Tibial artery (tissue), 4 donors: ENCODE data around the gene TXNRD1.

Experiments
- DNase-seq, 2 donors: peaks; one replicate each; pipeline ENCODE4 v3.0.0-alpha.2; 2019
- H3K27ac ChIP-seq, 2 donors: fragments of 200-600 bp; sonication (generic) in 1 of 2; 1 replicate in 1 of 2; 2 replicates in 1 of 2; pipeline ENCODE4 v1.5.1; 2018 to 2019; ENCODE audit warnings: mild to moderate bottlenecking in 1 of 2
- H3K27me3 ChIP-seq, 2 donors: fragments of 200-600 bp; sonication (generic) in 1 of 2; one replicate each; pipeline versions ENCODE4 v1.5.1 to v1.6.0; 2016 to 2019
- H3K36me3 ChIP-seq, 3 donors: fragments of 200-600 bp; sonication (generic) in 2 of 3; one replicate each; pipeline ENCODE4 v1.5.1; 2016 to 2019; ENCODE audit warnings: mild to moderate bottlenecking in 2 of 3
- H3K4me1 ChIP-seq, 4 donors: fragments of 200-600 bp; sonication (generic) in 2 of 4; 1 replicate in 3 of 4; 2 replicates in 1 of 4; pipeline ENCODE4 v1.5.1; 2016 to 2019
- H3K4me3 ChIP-seq, 2 donors: fragments of 200-600 bp; sonication (generic) in 1 of 2; 1 replicate in 1 of 2; 2 replicates in 1 of 2; pipeline ENCODE4 v1.5.1; 2018 to 2019; ENCODE audit warnings: mild to moderate bottlenecking in 2 of 2
- H3K9me3 ChIP-seq, 3 donors: fragments of 200-600 bp; sonication (generic) in 1 of 3; one replicate each; pipeline ENCODE4 v1.5.1; 2016 to 2019
- CTCF ChIP-seq, 2 experiments: fragments of 200-600 bp in 1 of 2; fragments of 450-650 bp in 1 of 2; IDR thresholded peaks; one replicate each; pipeline ENCODE4 v1.5.1; 2017 to 2019; ENCODE audit warnings: antibody characterized with exemption in 2 of 2, mild to moderate bottlenecking in 1 of 2, moderate library complexity in 1 of 2
- intact Hi-C: fragments of 100-400 bp; cut with DNase I; formaldehyde crosslinking; loops from one replicate; pipeline ENCODE4 v1.15.0; 2023; ENCODE audit warnings: low total_unique reads

TXNRD1 gene

GRCh38 chr12:104232609-104233280 lies 17.2 kb downstream of the TXNRD1 start:
- DNase-seq, result no peak
- peaks cover 0 to 38% (median 30%) of the 10 kb centered on the region in 3 donors for H3K9me3 ChIP-seq
- no peaks in the 10 kb centered on the region for H3K27me3 ChIP-seq
- no peak overlapping the region for H3K4me3 ChIP-seq
- H3K36me3 ChIP-seq, result peaks cover 0 to 4% (median 0%) of the 10 kb centered on the region in 3 donors
- no peak for TF ChIP-seq CTCF (IDR thresholded peaks at IDR 0.05)
- no peaks in the 10 kb centered on the region for H3K4me1 ChIP-seq
- intact Hi-C loops, result no loop called here
- no peak overlapping the region for H3K27ac ChIP-seq

- Histone ChIP-seq H3K4me3 (no peak overlapping the region), H3K27me3 (no peaks in the 10 kb centered on the region), H3K9me3 (peaks cover 0 to 38% (median 30%) of the 10 kb centered on the region in 3 donors), H3K36me3 (peaks cover 0 to 4% (median 0%) of the 10 kb centered on the region in 3 donors), H3K27ac (no peak overlapping the region), H3K4me1 (no peaks in the 10 kb centered on the region)
- no peak for DNase-seq
- no peak for TF ChIP-seq CTCF (IDR thresholded peaks at IDR 0.05)
- intact Hi-C loops, result no loop called here
Observed at GRCh38 chr12:104234926-104235499, 19.4 kb downstream of the TXNRD1 start.

- Histone ChIP-seq H3K4me1 (no peaks in the 10 kb centered on the region), H3K27ac (no peak overlapping the region), H3K27me3 (no peaks in the 10 kb centered on the region), H3K4me3 (no peak overlapping the region), H3K9me3 (peaks cover 0 to 28% (median 20%) of the 10 kb centered on the region in 3 donors), H3K36me3 (peaks cover 0 to 4% (median 0%) of the 10 kb centered on the region in 3 donors)
- intact Hi-C loops, result no loop called here
- DNase-seq, result no peak
- no peak for TF ChIP-seq CTCF (IDR thresholded peaks at IDR 0.05)
Observed at GRCh38 chr12:104237930-104238329, 22.4 kb downstream of the TXNRD1 start.

- no peaks in the 10 kb centered on the region for H3K27me3 ChIP-seq
- no peak overlapping the region for H3K27ac ChIP-seq
- no peak for DNase-seq
- no peak overlapping the region for H3K4me3 ChIP-seq
- TF ChIP-seq CTCF (IDR thresholded peaks at IDR 0.05), result no peak
- no peaks in the 10 kb centered on the region for H3K9me3 ChIP-seq
- no peaks in the 10 kb centered on the region for H3K4me1 ChIP-seq
- intact Hi-C loops, result no loop called here
- no peaks in the 10 kb centered on the region for H3K36me3 ChIP-seq
Observed at GRCh38 chr12:104242546-104243206, 27.1 kb downstream of the TXNRD1 start.

- DNase-seq, result no peak
- no peak overlapping the region for H3K4me3 ChIP-seq
- intact Hi-C loops, result no loop called here
- H3K4me1 ChIP-seq, result no peaks in the 10 kb centered on the region
- H3K9me3 ChIP-seq, result no peaks in the 10 kb centered on the region
- no peaks in the 10 kb centered on the region for H3K27me3 ChIP-seq
- H3K27ac ChIP-seq, result no peak overlapping the region
- H3K36me3 ChIP-seq, result no peaks in the 10 kb centered on the region
- TF ChIP-seq CTCF (IDR thresholded peaks at IDR 0.05), result no peak
Observed at GRCh38 chr12:104243551-104243950, 28.0 kb downstream of the TXNRD1 start.
